IPS-18a (cell line): ENCODE results near the gene GPRASP2.

Experiments used
- H3K27ac ChIP-seq: one replicate; pipeline ENCODE4 v1.5.1; 2013; ENCODE audit warnings: low read length
- H3K27me3 ChIP-seq: one replicate; pipeline ENCODE4 v1.6.1; 2013; ENCODE audit warnings: mild to moderate bottlenecking, low read length; ENCODE audit not compliant: control insufficient read depth, insufficient read depth
- H3K36me3 ChIP-seq: one replicate; pipeline ENCODE4 v1.6.1; 2013; ENCODE audit warnings: low read depth, low read length; ENCODE audit not compliant: control insufficient read depth
- H3K4me1 ChIP-seq: one replicate; pipeline ENCODE4 v1.6.1; 2013; ENCODE audit warnings: low read depth, low read length; ENCODE audit not compliant: control insufficient read depth
- H3K4me3 ChIP-seq: one replicate; pipeline ENCODE4 v1.5.1; 2013; ENCODE audit warnings: low read length
- H3K9ac ChIP-seq: one replicate; pipeline ENCODE4 v1.6.1; 2013; ENCODE audit warnings: mild to moderate bottlenecking, low read length, moderate library complexity
- H3K9me3 ChIP-seq: one replicate; pipeline ENCODE4 v1.6.1; 2013; ENCODE audit warnings: low read depth, low read length; ENCODE audit not compliant: control insufficient read depth

GPRASP2 gene

DNA sequence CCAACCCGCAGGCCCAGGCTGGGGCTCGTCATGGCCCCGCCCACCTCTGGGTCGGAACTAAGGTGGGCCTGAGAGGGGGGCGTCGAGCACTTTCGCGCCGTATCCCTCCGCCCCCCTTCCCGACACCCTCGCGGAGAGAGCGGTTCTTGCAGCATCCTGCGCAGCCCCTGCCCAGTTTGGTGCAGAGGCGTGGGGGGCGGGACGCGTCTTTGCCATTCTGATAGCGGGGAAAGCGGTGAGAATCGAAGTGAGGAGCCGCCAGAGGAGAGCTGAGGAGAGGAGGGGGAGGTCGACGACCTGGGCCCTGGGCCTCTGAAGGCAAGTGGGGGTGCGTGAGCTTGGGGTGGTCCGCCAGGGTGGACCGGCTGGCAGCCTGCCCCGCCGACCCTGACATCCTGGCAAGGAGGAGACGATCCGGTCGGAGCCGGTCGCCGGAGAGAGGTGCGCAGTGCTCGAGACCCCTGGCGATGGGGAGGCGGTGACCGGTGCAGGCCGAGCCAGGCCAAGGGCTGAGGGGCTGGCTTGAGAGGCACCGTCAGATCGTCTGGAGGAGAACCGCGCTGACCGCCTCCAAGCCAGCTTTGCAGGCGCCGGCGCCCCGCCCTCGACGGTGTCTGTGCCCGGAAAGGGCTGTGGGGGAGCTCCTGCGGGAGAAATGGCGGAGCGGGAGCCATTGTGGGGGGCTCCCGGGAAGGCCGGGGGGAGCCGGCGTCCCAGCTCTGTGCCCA lies 33.8 kb downstream of the GPRASP2 start:
- Histone ChIP-seq H3K4me3 (peak overlapping the region; percentile 62), H3K9me3 (peaks cover 15% of the 10 kb centered on the region), H3K9ac (peak overlapping the region; percentile 56), H3K27ac (no peak overlapping the region), H3K36me3 (no peaks in the 10 kb centered on the region), H3K4me1 (peaks cover 5% of the 10 kb centered on the region), H3K27me3 (no peaks in the 10 kb centered on the region)

DNA sequence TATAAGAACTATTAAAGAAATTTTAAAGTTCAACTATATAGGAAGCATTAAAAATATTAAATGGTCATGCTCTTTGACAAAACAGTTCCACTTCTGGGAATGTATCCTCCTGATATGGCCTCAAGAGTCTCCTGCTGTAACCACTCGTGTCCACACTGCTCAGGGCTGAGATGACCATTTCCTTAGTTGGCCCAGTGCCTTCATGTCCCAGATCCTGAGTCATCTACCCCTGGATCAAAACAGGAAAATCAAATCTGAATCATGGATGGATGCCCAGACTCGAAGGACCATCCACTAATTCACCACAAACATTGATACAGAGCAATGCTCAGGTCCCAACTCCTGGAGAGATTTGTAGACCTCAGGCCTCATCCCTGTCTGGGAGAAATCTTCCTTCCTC lies 53.0 kb downstream of the GPRASP2 start:
- H3K9ac ChIP-seq = no peak overlapping the region
- no peaks in the 10 kb centered on the region for H3K36me3 ChIP-seq
- no peaks in the 10 kb centered on the region for H3K4me1 ChIP-seq
- no peak overlapping the region for H3K4me3 ChIP-seq
- H3K27me3 ChIP-seq = no peaks in the 10 kb centered on the region
- peaks cover 15% of the 10 kb centered on the region for H3K9me3 ChIP-seq
- H3K27ac ChIP-seq = no peak overlapping the region

DNA sequence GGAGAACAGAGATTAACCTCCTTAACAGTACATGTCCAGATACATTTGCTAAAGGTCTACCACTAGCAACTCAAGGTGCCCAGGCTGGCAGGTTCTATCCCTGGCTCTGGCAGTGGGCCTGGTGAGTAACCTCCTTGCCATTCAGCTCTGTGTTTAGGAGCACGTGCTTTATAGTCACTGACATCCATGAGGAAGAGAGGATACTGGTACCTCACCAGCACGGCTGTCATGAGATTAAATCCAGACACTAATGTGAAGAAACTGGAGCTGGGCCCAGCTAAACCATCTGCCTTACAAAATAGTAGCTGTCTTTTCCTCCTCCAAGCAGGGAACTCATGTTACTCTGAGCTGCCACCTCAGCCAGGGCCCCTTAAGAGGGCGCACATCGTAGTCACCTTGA lies 53.6 kb downstream of the GPRASP2 start:
- Histone ChIP-seq H3K4me1 (no peaks in the 10 kb centered on the region), H3K9ac (no peak overlapping the region), H3K36me3 (no peaks in the 10 kb centered on the region), H3K27ac (no peak overlapping the region), H3K9me3 (peaks cover 13% of the 10 kb centered on the region), H3K27me3 (no peaks in the 10 kb centered on the region), H3K4me3 (no peak overlapping the region)

DNA sequence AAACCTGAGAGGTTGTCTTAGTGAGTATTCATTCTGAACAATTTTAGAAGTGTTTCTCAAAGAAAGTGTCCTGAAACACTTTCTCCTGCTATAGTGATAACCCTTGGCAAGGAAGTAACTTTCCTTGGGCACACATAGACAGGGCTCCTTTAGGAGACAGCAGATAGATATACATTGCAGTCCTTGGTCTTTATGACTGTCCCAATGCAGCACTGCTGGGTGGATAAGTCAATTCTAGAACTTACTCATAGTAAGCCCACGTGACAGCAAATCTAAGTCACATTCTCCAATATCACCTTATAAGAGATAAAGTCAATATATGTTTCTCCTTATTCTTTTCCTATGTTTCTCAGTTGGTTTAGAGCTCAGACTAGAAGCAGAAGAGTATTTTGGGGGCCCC lies 55.0 kb downstream of the GPRASP2 start:
- H3K4me3 ChIP-seq = no peak overlapping the region
- H3K36me3 ChIP-seq = no peaks in the 10 kb centered on the region
- H3K9me3 ChIP-seq = peaks cover 12% of the 10 kb centered on the region
- no peaks in the 10 kb centered on the region for H3K27me3 ChIP-seq
- H3K4me1 ChIP-seq = no peaks in the 10 kb centered on the region
- H3K27ac ChIP-seq = no peak overlapping the region
- H3K9ac ChIP-seq = no peak overlapping the region
